IPS-18c (cell line): ENCODE results near the gene SBF1.

ENCODE experiments used
- H3K4me3 ChIP-seq: 2 replicates; pipeline ENCODE4 v1.7.0; 2013; ENCODE audit warnings: low read depth, mild to moderate bottlenecking, low read length, moderate library complexity; ENCODE audit not compliant: insufficient read depth
- H3K9me3 ChIP-seq: one replicate; pipeline ENCODE4 v1.6.1; 2013; ENCODE audit warnings: mild to moderate bottlenecking, low read length, moderate library complexity; ENCODE audit not compliant: control insufficient read depth, insufficient read depth

The SBF1 gene

GRCh38 chr22:50476868-50477267, 2.0 kb upstream of the SBF1 start:
- H3K9me3 ChIP-seq, result no peaks in the 10 kb centered on the region
- H3K4me3 ChIP-seq, result no peak overlapping the region

- Histone ChIP-seq H3K4me3 (peak overlapping the region; percentile 59), H3K9me3 (no peaks in the 10 kb centered on the region)
These were observed 792 bp upstream of the SBF1 start for GRCh38 chr22:50475652-50476002.

- Histone ChIP-seq H3K4me3 (peak overlapping the region; percentile 67), H3K9me3 (no peaks in the 10 kb centered on the region)
These were observed 772 bp downstream of the SBF1 start for GRCh38 chr22:50473855-50474671.

DNA sequence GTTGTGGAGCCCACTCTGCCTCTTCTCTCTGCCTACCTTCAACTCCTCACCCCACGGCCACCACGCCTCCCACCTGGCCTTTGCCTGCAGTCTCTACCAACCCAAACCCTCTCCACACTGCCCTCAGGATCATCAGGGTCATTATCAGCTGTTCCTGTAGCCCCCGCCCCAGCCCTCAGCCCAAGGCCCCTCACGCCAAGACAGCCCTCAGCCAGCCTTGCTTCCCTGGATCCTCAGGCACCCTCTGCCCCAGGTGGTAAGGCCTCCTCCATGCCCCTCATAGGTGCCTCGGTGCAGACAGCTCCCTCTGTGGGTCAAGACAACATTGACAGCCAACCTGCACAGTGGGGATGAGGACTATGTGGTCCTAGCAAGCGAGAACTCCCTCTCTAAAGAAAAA, 1.7 kb downstream of the SBF1 start:
- Histone ChIP-seq H3K9me3 (no peaks in the 10 kb centered on the region), H3K4me3 (no peak overlapping the region)

DNA sequence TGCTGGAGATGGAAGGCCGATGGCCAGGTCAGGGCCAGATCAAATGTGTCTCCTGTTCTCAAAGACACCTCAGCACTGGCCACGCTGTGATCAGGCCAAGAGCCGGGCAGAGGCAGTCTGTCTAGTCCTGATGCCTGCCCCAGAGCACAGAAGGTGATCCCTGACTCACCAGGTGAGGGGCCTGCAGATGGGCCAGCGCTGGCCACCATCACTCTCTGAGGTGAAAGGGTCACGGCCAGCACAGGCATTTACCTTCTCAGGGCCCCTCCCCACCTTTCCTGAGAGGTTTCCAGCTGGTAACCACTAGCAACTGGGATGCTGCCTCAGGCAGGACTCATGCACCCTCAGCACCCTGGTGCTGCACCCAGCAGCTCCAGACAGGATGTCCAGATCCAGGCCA, 2.9 kb downstream of the SBF1 start:
- no peaks in the 10 kb centered on the region for H3K9me3 ChIP-seq
- H3K4me3 ChIP-seq, result no peak overlapping the region

- H3K4me3 ChIP-seq, result no peak overlapping the region
These were observed 3.5 kb downstream of the SBF1 start for GRCh38 chr22:50471197-50471847.

DNA sequence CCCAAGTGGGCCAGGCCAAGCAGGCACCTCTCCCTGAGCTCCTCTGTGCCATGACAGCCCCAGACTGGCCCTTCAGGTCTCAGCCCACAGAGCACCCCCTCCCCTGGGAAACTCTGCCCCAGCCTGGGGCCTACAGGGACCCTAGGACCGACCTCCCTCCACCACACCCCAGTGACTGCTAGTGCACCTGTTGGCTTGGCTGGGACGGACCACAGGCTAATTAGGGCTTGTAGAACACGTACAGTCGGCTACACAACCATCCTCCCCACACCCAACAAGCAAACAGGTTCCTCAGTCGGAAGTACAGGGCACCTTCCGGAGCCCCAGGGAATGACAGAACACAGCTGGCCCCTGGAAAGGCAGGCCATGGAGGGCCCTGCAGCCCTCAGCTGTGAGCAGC, 4.3 kb downstream of the SBF1 start:
- H3K4me3 ChIP-seq, result no peak overlapping the region
- no peaks in the 10 kb centered on the region for H3K9me3 ChIP-seq

More at GRCh38 chr22:50471197-50471847, 3.5 kb downstream of the SBF1 start:
- no peaks in the 10 kb centered on the region for H3K9me3 ChIP-seq

- H3K4me3 ChIP-seq, result no peak overlapping the region
- H3K9me3 ChIP-seq, result no peaks in the 10 kb centered on the region
These were observed 5.2 kb downstream of the SBF1 start for GRCh38 chr22:50469377-50470305.

- no peaks in the 10 kb centered on the region for H3K9me3 ChIP-seq
- H3K4me3 ChIP-seq, result no peak overlapping the region
These were observed 6.2 kb downstream of the SBF1 start for GRCh38 chr22:50468626-50469025.

- Histone ChIP-seq H3K9me3 (no peaks in the 10 kb centered on the region), H3K4me3 (no peak overlapping the region)
These were observed 6.9 kb downstream of the SBF1 start for GRCh38 chr22:50467773-50468440.

GRCh38 chr22:50467341-50467740, 7.5 kb downstream of the SBF1 start:
- H3K4me3 ChIP-seq, result no peak overlapping the region

GRCh38 chr22:50465066-50465930, 9.5 kb downstream of the SBF1 start:
- Histone ChIP-seq H3K9me3 (peaks cover 2% of the 10 kb centered on the region), H3K4me3 (no peak overlapping the region)

More at GRCh38 chr22:50467341-50467740, 7.5 kb downstream of the SBF1 start:
- no peaks in the 10 kb centered on the region for H3K9me3 ChIP-seq

GRCh38 chr22:50464451-50464850, 10.4 kb downstream of the SBF1 start:
- Histone ChIP-seq H3K9me3 (peaks cover 2% of the 10 kb centered on the region), H3K4me3 (no peak overlapping the region)

DNA sequence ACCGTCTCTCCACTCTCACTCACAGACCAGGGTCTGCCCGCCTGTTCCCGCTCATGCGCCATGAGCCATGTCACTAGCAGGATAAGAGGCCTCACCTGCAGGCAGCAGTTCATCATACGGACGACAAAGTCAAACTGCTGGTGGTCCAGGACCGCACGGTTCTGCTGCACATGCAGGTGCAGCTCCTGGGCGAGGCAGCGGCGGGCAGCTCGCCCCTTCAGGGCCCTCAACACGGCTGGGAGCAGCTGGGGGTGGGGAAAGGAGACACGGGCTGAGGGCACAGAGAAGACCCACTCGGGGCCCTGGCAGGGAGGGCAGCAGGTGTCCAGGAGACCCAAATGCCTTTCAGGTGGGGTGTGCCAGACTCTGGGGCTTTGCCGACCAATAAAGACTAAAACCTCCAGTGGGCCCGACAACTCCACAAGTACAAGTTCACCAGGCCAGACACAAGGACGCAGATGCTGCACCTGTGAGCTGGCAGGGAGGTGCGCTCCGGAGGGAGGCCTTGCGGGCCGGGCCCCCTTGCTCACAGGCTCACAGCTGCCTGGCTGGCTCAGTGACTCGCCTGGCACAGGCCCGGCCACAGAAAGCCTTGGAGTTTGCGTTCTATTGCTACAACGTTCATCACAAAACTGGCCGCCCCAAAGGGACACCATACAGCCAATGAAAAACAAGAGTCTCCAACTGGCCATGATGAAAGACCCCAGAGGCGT, 11.5 kb downstream of the SBF1 start:
- no peak overlapping the region for H3K4me3 ChIP-seq

GRCh38 chr22:50461979-50462540, 12.8 kb downstream of the SBF1 start:
- peaks cover 2% of the 10 kb centered on the region for H3K9me3 ChIP-seq
- no peak overlapping the region for H3K4me3 ChIP-seq

More for the DNA sequence above, 11.5 kb downstream of the SBF1 start:
- H3K9me3 ChIP-seq, result peaks cover 2% of the 10 kb centered on the region
